CD4-positive, alpha-beta T cell treated with Interleukin-15 for 4 hours (primary cell): ENCODE results near the gene IL1RAPL2.
"Not testable (repeated sequence)": the region's sequence is repeated elsewhere in the genome, so short reads cannot be mapped to it uniquely, and the experiment has no call there.

ENCODE experiments used
- DNase-seq: peaks from one replicate; pipeline ENCODE4 v3.0.0-alpha.2; 2020; ENCODE audit warnings: low spot score

Gene IL1RAPL2

GRCh38 chrX:105028962-105029361 lies 463.0 kb downstream of the IL1RAPL2 start:
- DNase-seq: not testable (repeated sequence)

DNA sequence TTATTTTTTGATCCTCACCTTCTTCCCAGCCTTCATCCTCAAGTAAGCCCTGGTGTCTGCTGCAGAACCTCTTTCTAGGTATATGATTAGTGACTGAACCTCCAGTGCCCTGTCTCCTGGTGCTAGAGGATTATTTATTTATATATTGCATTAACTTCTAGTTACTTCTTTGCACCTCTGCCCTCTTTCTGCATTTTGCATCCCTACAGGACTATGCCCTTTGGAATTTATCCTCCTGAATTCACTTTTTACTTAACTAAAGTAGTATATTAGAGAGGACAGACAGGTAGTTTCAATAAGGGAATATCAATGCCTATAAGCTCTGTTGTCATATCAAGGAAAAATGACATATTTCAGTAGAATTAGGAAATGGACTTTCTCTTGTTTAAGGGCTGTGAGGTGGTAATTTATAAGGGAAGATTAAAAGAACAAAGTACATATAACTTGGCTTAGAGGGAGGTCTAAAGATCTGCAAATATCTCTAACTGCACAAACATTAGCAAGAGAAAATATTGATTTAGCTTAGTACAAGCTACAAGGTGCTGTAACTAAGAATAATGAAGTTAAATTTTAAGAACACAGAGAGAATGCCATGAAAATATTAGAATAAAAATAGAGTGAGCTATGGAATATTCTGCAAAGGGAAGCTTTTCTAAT lies 472.8 kb downstream of the IL1RAPL2 start:
- no peak for DNase-seq

GRCh38 chrX:105050921-105051320 lies 484.9 kb downstream of the IL1RAPL2 start:
- DNase-seq: no peak

DNA sequence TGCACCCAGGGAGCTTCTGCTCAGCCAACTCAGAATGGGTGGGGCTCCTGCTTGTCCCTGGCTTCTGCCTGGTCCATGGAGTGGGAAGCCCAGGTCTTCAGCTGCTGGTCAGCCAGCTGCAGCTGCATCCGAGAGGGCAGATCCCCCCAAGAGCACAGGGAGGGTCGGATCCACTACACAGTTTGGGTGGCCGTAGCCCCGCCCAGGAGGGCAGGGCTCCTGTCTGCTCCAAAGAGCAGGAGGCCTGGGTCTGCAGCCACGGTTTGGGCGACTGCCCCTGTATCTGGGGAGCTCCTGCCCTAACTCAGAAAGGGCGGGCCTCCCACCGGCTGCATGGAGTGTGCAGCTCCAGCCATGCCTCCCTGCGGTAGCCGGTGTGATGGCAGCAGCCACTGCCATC lies 485.4 kb downstream of the IL1RAPL2 start:
- no peak for DNase-seq

GRCh38 chrX:105052926-105053325 lies 486.9 kb downstream of the IL1RAPL2 start:
- no peak for DNase-seq

- DNase-seq: no peak
These were observed 497.7 kb downstream of the IL1RAPL2 start for GRCh38 chrX:105063743-105064142.

DNA sequence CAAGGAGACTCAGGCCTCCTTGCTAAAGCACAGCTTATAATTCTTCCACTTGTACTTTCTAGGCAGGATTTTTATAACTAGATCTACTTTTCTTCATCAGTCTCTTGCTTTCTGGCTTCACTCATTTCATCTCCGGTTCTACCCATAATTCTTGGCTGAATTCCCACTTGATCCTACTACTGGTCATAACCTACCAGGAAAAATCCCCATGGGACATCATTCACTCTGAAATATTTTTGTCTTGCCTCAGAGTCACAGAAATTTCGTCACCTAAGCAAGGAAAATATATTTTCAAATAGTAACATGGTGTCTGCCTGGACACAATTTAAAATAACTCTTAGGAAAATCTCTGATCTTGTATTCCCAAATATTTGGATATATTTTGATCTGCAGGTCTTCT lies 532.2 kb downstream of the IL1RAPL2 start:
- no peak for DNase-seq

GRCh38 chrX:105098812-105099211 lies 532.8 kb downstream of the IL1RAPL2 start:
- no peak for DNase-seq

DNA sequence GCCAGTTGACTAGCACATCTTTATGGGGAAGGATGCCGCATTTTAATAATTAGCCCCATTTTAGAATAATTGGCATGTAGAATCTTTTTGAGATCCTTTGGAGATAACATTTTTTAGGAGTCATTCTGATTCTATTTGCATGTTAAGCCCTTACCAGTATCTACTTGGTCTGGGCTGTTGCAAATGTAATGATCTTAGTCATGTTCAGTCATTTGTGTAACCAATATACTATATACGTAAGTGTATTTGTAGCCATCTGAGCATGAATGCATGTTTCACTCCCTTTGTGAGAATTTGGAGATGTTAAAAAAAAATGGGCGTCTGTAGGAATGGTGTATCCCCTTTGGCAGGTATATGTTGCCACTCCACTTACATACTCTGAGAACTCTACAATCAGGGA lies 535.4 kb downstream of the IL1RAPL2 start:
- DNase-seq: no peak

DNA sequence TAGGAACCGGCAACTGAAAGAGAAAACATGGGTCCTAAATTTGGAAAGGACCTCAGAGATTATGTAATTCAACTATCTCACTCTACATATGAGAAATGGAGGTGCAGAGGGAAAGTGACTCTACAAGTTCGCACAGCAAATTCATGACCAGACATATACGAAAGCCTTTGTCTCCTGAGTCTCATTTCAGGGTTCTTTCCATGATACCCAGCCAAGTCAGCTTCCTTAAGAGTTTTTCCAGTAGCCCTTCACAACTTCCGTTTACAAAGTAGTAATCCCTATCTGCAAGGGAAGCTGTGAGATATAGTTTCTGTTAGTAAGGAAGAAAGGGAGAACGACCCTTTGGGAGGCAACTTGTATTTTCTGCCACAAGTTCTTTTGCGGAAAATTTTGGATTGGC lies 543.9 kb downstream of the IL1RAPL2 start:
- no peak for DNase-seq

GRCh38 chrX:105114554-105115130 lies 548.6 kb downstream of the IL1RAPL2 start:
- no peak for DNase-seq

DNA sequence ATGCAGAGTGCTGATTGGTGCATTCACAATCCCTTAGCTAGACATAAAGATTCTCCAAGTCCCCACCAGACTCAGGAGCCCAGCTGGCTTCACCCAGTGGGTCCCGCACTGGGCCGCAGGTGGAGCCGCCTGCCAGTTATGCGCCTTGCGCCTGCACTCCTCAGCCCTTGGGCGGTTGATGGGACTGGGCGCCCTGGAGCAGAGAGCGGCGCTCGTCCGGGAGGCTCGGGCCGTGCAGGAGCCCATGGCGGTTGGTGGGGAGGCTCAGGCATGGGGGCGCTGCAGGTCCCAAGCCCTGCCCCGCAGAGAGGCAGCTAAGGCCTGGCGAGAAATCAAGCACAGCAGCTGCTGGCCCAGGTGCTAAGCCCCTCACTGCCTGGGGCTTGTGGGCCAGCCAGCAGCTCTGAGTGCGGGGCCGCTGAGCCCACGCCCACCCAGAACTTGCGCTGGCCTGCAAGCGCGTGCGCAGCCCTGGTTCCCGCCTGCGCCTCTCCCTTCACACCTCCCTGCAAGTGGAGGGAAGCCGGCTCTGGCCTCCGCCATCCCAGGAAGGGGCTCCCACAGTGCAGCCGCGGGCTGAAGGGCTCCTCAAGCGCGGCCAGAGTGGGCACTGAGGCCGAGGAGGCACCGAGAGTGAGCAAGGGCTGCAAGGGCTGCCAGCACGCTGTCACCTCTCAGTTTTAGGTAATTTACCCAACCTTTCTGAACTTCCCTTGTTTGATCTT lies 549.8 kb downstream of the IL1RAPL2 start:
- DNase-seq: not testable (repeated sequence)

DNA sequence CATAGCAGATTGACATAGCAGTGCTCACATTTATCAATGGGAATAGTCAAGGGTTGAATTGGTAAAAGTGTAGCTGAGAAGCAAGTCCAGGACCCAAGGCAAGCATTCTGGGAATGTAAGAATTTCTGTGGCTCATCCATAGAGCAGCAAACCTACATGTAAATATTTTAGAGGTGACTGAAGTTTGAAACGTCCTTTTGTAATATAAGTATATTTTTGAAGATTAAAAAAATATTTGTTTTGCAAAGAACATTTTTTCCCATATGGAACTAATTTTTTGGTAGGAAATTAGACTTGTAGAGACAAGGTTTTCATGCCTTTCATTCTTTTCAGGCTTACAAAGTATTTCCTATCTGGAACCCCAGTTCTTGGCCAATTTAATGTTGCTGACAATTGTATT lies 550.5 kb downstream of the IL1RAPL2 start:
- no peak for DNase-seq

DNA sequence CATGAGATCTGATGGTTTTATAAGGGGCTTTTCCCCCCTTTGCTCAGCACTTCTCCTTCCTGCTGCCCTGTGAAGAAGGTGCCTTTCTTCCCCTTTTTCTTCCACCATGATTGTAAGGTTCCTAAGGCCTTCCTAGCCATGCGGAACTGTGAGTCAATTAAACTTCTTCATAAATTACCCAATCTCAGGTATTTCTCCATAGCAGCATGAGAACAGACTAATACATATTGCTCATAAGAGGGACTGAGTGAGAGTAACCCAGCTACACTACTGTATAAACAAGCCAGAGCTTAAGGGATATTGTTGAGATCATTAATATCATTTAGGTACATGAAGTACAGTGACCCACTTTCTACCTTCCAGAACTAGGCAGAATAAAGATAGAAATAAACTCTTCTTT lies 551.6 kb downstream of the IL1RAPL2 start:
- no peak for DNase-seq

GRCh38 chrX:105120463-105120862 lies 554.5 kb downstream of the IL1RAPL2 start:
- DNase-seq: no peak

- DNase-seq: no peak
These were observed 555.2 kb downstream of the IL1RAPL2 start for GRCh38 chrX:105121186-105121585.

GRCh38 chrX:105126201-105126600 lies 560.2 kb downstream of the IL1RAPL2 start:
- DNase-seq: no peak

DNA sequence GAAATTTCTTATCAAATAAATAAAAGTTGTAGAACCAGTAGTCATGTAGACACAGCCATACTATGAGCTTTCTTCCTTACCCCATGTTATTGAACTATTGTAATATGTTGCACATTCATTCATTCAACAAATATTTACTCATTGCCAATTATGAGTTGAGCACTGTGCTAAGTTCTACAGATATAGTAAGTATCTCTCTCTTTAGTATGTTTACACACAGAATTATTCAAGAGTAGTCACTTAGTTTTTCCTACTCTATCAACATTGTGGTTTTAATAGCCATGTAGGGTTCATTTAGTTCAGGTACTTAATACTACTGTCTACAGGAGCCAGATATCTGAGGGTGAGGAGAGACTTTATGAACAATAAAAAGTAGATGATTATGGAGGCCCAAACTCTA lies 568.3 kb downstream of the IL1RAPL2 start:
- no peak for DNase-seq

DNA sequence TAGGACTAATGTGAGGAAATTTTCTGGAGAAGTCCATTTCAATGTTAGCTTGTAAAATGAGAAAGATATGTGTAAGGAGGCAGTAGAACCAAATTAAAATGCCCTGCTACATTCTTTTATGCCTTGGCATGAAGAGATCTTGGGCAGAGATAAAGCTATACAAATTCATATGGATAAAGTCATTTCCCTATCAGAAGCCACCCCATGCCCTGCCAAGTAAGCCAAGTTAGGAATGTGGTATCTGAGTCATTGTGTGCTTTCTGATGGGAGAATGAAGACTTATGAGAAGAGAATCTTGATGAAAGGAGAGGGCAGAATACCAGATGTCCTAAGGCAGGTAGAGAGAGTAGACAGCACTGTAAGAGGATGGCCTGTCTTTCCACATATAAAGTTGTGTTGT lies 570.8 kb downstream of the IL1RAPL2 start:
- DNase-seq: no peak

DNA sequence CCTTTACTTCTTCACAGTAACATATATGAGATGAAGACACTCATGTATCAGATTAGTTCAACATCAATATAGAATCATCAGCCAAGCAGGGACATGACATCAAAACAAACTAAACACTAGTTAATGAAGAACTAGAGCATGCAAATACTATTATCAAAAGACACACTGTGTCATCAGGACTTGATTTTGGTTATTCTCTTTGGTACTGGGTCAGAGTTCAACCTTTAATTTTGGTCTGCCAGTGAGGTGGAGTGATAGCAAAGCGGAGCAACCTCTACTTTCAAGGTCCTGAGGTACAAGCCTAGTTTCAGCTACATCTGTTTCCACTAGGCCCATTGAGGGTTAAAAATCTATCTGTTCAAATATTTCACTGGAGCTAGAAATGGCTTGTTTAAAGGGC lies 584.0 kb downstream of the IL1RAPL2 start:
- DNase-seq: no peak

DNA sequence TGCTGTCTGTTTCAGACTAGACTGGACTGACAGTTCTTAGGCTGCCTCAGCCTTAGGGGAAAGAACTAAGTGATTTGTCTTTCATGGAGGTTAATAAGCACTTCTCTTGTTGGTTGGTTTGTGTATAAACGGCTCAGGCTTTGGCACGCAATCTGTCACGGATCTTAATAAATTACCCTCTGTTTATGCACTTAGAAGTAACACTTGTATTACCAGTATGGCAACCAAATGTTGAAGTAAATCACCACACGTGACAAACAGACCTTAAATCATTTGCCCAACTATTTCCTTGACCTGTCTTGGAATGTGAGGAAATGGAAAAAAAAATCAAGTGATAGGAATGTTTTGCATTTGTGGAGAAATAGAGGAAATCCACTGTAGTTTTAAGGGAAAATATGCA lies 584.6 kb downstream of the IL1RAPL2 start:
- DNase-seq: no peak

- no peak for DNase-seq
These were observed 601.2 kb downstream of the IL1RAPL2 start for GRCh38 chrX:105167233-105167632.

GRCh38 chrX:105168577-105168976 lies 602.6 kb downstream of the IL1RAPL2 start:
- DNase-seq: no peak

DNA sequence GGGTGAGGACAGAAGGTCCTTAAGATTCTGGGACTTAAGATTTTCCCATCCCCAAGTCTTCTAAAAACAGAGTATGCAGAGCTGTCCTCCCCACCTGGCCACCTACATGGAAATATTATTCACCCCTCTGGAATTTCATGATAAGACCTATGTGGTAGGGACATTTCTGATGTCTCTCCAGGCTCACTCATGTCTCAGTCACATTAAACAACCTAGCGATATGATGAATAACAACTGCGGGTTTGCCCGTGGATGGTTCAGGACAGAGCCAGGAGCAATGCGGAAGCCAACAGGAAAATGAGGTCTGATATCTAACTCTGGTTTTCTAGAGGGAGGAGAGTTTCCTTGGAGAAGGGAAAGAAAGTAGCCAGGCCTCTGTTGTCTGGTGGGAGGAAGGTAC lies 607.1 kb downstream of the IL1RAPL2 start:
- DNase-seq: no peak
